ENCODE data around the gene POLR3E.

- TF ChIP-seq, protein P1, sequence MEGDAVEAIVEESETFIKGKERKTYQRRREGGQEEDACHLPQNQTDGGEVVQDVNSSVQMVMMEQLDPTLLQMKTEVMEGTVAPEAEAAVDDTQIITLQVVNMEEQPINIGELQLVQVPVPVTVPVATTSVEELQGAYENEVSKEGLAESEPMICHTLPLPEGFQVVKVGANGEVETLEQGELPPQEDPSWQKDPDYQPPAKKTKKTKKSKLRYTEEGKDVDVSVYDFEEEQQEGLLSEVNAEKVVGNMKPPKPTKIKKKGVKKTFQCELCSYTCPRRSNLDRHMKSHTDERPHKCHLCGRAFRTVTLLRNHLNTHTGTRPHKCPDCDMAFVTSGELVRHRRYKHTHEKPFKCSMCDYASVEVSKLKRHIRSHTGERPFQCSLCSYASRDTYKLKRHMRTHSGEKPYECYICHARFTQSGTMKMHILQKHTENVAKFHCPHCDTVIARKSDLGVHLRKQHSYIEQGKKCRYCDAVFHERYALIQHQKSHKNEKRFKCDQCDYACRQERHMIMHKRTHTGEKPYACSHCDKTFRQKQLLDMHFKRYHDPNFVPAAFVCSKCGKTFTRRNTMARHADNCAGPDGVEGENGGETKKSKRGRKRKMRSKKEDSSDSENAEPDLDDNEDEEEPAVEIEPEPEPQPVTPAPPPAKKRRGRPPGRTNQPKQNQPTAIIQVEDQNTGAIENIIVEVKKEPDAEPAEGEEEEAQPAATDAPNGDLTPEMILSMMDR (IDR thresholded peaks at IDR 0.05; ENCODE audit: insufficient read depth, low read depth, low read length), result no peak
- no peak for TF ChIP-seq EZH2 (IDR thresholded peaks at IDR 0.05; ENCODE audit: insufficient read depth, low read length)
Observed at GRCh38 chr16:22337849-22338635, 40.8 kb downstream of the POLR3E start.

All from astrocyte (in vitro differentiated cells and primary cell).